Colonic mucosa (tissue), 4 donors: Measurements from ENCODE around the gene STAP1. TPM values are rescaled to one million over a fixed set of nuclear protein-coding genes. Genes with fewer than 3 reads are reported as not detected.
A peak's percentile ranks its signal among the peaks of the same experiment; 100 is the strongest.

Source experiments
- DNase-seq: peaks from one replicate; pipeline ENCODE4 v3.0.0-alpha.2; 2020
- H3K27ac ChIP-seq: fragments of 200-600 bp; one replicate; pipeline ENCODE4 v1.8.0; 2021
- H3K27me3 ChIP-seq: fragments of 200-600 bp; one replicate; pipeline ENCODE4 v1.8.0; 2021
- H3K36me3 ChIP-seq: fragments of 200-600 bp; one replicate; pipeline ENCODE4 v1.8.0; 2021
- H3K4me1 ChIP-seq: fragments of 200-600 bp; one replicate; pipeline ENCODE4 v1.8.0; 2021; ENCODE audit warnings: mild to moderate bottlenecking
- H3K4me3 ChIP-seq: fragments of 200-600 bp; one replicate; pipeline ENCODE4 v1.8.0; 2021
- H3K9ac ChIP-seq, 2 donors: one replicate each; pipeline ENCODE4 v1.7.0; 2013; ENCODE audit warnings: control low read depth in 2 of 2, low read depth in 2 of 2, low read length in 2 of 2
- H3K9me3 ChIP-seq: fragments of 200-600 bp; one replicate; pipeline ENCODE4 v1.8.0; 2021
- intact Hi-C: fragments of 100-400 bp; cut with DNase I; formaldehyde crosslinking; loops from one replicate; pipeline ENCODE4 v1.14.1; 2022
- total RNA-seq, 2 donors: library from RNA; stranded (reverse); fragmentation: NEBNext Ultra II Directional in 1 of 2; extraction: Animal tissue kit (Norgen Biotek cat#: 25700) in 1 of 2; gene quantifications; one replicate each; pipeline ENCODE4 v1.2.1, GENCODE V29; 2021
- TF ChIP-seq, protein P1 (sequence below): fragments of 200-600 bp; IDR thresholded peaks from one replicate; pipeline ENCODE4 v1.8.0; 2022; ENCODE audit warnings: antibody characterized with exemption, mild to moderate bottlenecking
- donor health status: healthy.
- donor health status: DM: no; HTN: no; CAD: no.
- donor health status: DM: no; HTN: no; CAD: no.

STAP1 gene
- total RNA-seq, 2 donors from 2014 or later, result 0.37 to 0.52 TPM

DNA sequence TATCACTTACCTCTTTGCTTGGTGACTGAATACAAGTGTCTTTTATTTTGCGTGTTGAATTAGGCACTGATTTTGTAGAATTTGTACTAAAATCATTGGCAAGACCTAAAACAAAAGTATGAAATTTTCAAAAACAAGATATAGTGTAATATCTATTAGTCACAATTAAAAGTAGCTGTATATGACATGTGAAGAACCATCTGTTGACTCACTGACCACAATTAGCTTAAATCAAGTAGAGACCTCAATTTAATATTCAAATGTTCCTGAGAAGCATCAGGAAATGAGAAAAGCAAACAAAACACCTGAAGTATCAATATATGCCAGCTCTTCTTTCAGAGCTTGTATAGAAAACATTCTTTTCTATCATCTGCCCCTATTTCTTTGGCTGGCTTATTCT is 18.7 kb upstream of the STAP1 start:
- H3K36me3 ChIP-seq, result no peaks in the 10 kb centered on the region

DNA sequence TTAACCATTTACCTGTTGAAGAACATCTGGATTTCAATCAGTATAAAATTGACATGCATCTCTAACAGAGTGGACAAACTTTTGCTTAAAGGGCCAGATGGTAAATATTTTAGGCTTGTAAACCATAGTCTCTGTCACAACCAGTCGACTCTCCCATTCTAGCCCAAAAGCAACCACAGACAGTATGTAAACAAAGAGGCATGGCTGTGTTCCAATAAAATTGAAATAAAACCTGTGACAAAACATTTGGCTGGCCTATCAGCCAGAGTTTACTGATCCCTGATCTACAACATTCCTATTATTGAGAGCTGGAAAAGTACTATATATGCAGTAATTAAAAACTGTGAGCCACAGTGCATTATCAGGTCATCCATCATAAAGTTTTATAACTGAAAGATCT is 16.5 kb upstream of the STAP1 start:
- no peaks in the 10 kb centered on the region for H3K4me1 ChIP-seq
- DNase-seq, result no peak
- H3K9ac ChIP-seq, result no peak overlapping the region
- H3K27me3 ChIP-seq, result no peaks in the 10 kb centered on the region
- H3K27ac ChIP-seq, result no peak overlapping the region
- no peaks in the 10 kb centered on the region for H3K36me3 ChIP-seq
- TF ChIP-seq, protein P1, sequence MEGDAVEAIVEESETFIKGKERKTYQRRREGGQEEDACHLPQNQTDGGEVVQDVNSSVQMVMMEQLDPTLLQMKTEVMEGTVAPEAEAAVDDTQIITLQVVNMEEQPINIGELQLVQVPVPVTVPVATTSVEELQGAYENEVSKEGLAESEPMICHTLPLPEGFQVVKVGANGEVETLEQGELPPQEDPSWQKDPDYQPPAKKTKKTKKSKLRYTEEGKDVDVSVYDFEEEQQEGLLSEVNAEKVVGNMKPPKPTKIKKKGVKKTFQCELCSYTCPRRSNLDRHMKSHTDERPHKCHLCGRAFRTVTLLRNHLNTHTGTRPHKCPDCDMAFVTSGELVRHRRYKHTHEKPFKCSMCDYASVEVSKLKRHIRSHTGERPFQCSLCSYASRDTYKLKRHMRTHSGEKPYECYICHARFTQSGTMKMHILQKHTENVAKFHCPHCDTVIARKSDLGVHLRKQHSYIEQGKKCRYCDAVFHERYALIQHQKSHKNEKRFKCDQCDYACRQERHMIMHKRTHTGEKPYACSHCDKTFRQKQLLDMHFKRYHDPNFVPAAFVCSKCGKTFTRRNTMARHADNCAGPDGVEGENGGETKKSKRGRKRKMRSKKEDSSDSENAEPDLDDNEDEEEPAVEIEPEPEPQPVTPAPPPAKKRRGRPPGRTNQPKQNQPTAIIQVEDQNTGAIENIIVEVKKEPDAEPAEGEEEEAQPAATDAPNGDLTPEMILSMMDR, result no peak
- intact Hi-C loops, result loop anchor here (10.0 kb wide), 2 partner anchors 153 to 373 kb away; no protein-coding TSS in a partner anchor
- H3K4me3 ChIP-seq, result no peak overlapping the region
- no peaks in the 10 kb centered on the region for H3K9me3 ChIP-seq

More for the DNA sequence above, 18.7 kb upstream of the STAP1 start:
- Histone ChIP-seq H3K9me3 (no peaks in the 10 kb centered on the region), H3K9ac (no peak overlapping the region), H3K27me3 (no peaks in the 10 kb centered on the region), H3K27ac (no peak overlapping the region), H3K4me3 (no peak overlapping the region), H3K4me1 (no peaks in the 10 kb centered on the region)
- no peak for DNase-seq
- TF ChIP-seq, protein P1, result no peak
- intact Hi-C loops, result loop anchor here (10.0 kb wide), 2 partner anchors 155 to 375 kb away; no protein-coding TSS in a partner anchor

DNA sequence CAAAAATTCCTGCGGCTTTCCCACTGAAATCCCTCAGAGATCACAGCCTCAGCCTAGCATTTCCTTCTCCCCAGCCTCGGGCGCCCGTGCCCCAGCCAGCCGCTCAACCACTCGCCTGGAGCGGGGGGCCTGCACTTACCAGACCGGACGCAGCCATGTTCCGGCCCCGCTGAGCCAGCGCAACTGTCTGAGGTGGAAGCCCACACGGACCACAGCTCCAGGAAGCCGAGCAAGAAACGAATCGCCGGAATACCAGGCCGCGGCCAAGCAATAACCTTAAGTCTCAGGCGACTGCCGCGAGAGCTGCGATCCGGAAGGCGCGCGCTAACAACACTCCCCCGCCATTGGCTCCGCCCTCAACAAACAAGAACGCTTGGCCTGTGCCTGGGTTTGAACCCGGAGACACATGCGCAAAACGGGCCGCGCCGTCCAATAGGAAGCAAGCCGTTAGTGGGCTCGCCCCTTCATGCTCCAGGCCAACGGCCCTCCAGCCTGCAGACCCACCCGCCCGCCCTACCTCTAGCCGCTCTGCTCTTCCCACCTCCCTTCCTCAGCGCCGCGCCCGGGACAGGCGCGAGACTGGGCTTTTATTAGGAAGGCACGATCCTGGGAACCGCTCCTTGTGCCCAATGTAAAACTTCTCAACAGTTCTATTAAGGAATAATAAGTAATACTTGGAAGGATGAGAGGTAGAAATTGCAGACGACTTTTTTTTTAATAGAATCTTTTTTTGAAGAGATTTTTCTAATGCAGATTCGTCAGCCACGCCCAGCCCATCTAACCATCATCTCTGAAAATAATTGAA is 13.1 kb upstream of the STAP1 start, which contains the start of gene CENPC:
Gene CENPC, minus strand, starts transcription at position 305 of the 805 bp plus-strand sequence. Its CDS starts 148 bp downstream, at position 157.
- no peaks in the 10 kb centered on the region for H3K4me1 ChIP-seq

GRCh38 chr4:67546004-67546356 is 12.5 kb upstream of the STAP1 start:
- no peak for DNase-seq
- Histone ChIP-seq H3K4me1 (no peaks in the 10 kb centered on the region), H3K9me3 (no peaks in the 10 kb centered on the region), H3K9ac (no peak overlapping the region), H3K4me3 (peak overlapping the region; percentile 59), H3K27me3 (no peaks in the 10 kb centered on the region), H3K36me3 (no peaks in the 10 kb centered on the region), H3K27ac (peak overlapping the region; percentile 89)
- intact Hi-C loops, result loop anchor here (10.0 kb wide), 2 partner anchors 149 to 369 kb away; no protein-coding TSS in a partner anchor
- TF ChIP-seq, protein P1, result no peak

More for the DNA sequence above, 13.1 kb upstream of the STAP1 start, which contains the start of gene CENPC:
- TF ChIP-seq, protein P1, result no peak
- no peaks in the 10 kb centered on the region for H3K9me3 ChIP-seq
- no peaks in the 10 kb centered on the region for H3K36me3 ChIP-seq
- H3K9ac ChIP-seq, result peak within 1 kb of the TSS; percentile 81 to 94
- no peaks in the 10 kb centered on the region for H3K27me3 ChIP-seq
- H3K27ac ChIP-seq, result peak within 1 kb of the TSS; percentile 89
- H3K4me3 ChIP-seq, result peak within 1 kb of the TSS; percentile 59
- intact Hi-C loops, result loop anchor here (10.0 kb wide), 2 partner anchors 149 to 369 kb away; no protein-coding TSS in a partner anchor
- DNase-seq, result peak; percentile 97

- intact Hi-C loops, result loop anchor here (10.0 kb wide), 2 partner anchors 148 to 368 kb away; no protein-coding TSS in a partner anchor
- no peak overlapping the region for H3K4me3 ChIP-seq
- DNase-seq, result no peak
- H3K27me3 ChIP-seq, result no peaks in the 10 kb centered on the region
- H3K36me3 ChIP-seq, result no peaks in the 10 kb centered on the region
- H3K9me3 ChIP-seq, result no peaks in the 10 kb centered on the region
- TF ChIP-seq, protein P1, result no peak
- H3K27ac ChIP-seq, result no peak overlapping the region
- H3K9ac ChIP-seq, result no peak overlapping the region
- no peaks in the 10 kb centered on the region for H3K4me1 ChIP-seq
These were observed 11.6 kb upstream of the STAP1 start for GRCh38 chr4:67546971-67547370.
